ENCODE data around the gene ANP32A.

- TF ChIP-seq POLR2A (IDR thresholded peaks at IDR 0.05) (no peak), CTCF (IDR thresholded peaks at IDR 0.05) (no peak), POLR2AphosphoS5 (IDR thresholded peaks at IDR 0.05) (no peak), EP300 (IDR thresholded peaks at IDR 0.05) (no peak)
Measured at GRCh38 chr15:68763063-68763462, 57.6 kb downstream of the ANP32A start.
